GF-D8 (cell line): ENCODE data around the gene EOGT.

Source experiments
- DNase-seq: peaks from one replicate; lab custom pipeline; 2025; lab: John Stamatoyannopoulos, UW

EOGT gene

GRCh38 chr3:69013253-69014021 lies at the start of gene EOGT:
EOGT (minus strand) TSS chr3:69013684; CDS start chr3:69009846, 3,838 bp downstream.
- DNase-seq, result peak; percentile 65

DNA sequence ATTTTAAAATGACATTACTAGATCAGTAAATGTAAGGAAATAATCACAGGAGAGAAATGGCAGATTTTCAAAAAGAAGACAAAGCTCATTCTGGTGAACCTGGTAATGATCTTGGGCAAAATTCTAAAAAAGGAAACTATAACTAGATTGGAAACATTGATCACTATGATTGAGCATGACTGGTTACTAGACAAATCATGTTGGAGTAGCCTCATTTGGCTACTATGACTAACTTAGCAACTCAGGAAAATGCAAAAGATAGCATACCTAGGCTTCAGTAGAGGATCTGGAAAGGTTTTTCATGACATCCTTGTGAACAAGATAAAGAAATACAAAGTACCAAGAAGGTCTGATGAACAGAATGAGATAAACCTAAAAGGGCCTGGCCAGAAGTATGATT lies 46.2 kb upstream of the EOGT start:
- DNase-seq, result no peak

DNA sequence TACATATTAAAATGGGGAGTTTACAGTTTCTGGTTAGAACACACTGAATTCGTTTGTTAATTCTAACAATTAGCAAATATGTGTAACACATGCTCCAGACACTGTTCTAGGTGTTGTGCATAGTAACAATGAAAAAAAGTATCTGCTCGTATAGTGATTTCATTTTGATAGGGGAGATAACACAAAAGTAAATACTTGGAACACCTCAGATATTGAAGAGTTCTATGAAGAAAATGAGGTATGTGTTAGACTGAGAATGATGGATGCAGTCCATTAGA lies 45.4 kb upstream of the EOGT start:
- no peak for DNase-seq

DNA sequence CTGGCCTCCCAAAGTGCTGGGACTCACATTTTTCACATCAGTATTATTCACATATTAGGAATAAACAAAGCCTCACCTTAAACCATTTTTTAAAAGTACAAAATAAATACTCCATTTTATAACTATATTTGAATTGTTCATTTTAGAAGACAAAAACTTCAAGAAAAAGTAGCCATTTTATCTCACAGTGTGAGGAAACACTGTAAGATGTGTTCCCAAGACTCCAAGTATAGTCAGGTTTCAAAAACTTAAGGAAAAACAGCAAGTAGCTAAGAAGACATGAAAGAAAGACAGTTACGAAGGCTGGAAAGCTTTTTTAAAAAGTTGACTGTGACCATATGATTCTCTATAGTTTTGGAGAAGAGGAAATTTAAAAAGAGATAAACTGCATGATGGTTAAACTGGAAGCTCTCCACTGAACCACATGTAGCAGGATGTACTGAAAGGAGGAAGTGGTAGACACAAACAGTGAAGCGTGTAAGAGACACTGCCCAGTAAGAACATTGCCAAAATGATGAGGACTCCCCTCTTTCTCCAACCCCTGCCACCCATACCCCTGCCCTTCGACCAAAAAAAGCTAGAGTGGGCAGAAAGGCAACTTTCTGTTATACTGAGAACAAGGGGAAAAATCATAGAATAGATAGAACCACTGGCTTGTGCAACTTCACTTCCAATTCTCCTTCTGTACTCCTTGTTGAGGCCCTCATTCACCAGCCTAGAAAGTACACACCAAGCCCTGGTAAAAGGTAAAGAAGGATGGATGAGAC lies 44.9 kb upstream of the EOGT start:
- peak; percentile 69 for DNase-seq

GRCh38 chr3:69052472-69052898 lies 39.0 kb upstream of the EOGT start:
- DNase-seq, result no peak

GRCh38 chr3:69051756-69052471 lies 38.4 kb upstream of the EOGT start, which contains the start of gene TMF1:
TMF1 (minus strand) TSS chr3:69052333; CDS start chr3:69052086, 247 bp downstream.
- DNase-seq, result no peak

DNA sequence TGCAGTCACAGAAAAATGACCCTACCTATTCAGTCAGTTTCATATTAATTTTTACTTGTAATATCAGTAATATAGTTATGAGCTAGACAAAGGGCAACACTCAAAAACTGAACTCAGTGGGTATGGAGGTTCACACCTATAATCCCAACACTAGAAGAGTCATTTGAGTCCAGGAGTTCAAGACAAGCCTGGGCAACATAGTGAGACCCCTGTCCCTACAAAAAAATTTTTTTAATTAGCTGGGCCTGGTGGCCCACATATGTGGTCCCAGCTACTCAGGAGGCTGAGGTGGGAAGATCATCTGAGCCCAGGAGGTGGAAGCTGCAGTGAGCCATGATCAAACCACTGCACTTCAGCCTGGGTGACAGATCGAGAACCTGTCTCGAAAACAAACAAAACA lies 35.5 kb upstream of the EOGT start:
- no peak for DNase-seq

GRCh38 chr3:69044608-69045007 lies 31.1 kb upstream of the EOGT start:
- DNase-seq, result no peak

GRCh38 chr3:69033470-69033869 lies 20.0 kb upstream of the EOGT start:
- DNase-seq, result no peak

GRCh38 chr3:69032737-69033136 lies 19.3 kb upstream of the EOGT start:
- DNase-seq, result no peak

- DNase-seq, result no peak
Observed at GRCh38 chr3:69032142-69032541, 18.7 kb upstream of the EOGT start.

GRCh38 chr3:69031635-69032034 lies 18.2 kb upstream of the EOGT start:
- DNase-seq, result no peak

GRCh38 chr3:69020857-69021256 lies 7.4 kb upstream of the EOGT start:
- no peak for DNase-seq

DNA sequence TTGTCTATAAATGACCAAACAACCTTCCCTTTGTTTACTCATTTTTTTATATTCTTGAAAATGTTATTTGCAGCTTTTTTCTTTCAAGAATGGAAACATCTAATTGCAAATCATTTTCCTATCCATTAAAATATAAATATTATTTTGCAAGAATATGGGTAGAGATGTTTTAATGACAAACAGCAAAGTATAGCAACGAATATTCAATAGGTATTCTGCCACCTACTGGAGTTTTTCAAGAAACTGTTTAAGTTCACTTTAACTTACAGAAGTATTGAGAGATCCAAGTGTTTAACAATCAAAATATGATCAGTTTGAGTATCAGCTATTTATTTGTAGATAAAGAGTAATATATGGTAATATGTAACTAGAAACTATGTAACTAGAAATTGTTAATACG lies 6.9 kb upstream of the EOGT start:
- DNase-seq, result no peak

DNA sequence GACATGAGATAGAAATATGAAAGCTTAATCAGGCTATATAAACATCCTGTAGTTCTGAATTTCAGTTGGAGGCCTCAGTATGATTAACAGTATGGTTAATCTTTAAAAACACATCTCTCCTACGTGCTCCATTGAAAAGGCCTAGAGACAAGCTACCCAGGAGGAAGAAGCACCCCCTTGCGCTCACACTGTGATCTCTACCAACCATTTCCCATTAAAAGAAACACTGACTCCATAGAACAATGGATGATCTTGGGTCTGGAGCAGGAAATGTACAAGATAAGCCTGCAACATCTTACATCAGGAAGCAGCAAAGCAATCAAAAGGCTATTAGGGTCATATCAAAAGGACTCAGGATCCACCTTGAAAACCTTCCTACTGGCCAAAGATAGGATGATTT lies 3.4 kb upstream of the EOGT start:
- no peak for DNase-seq

GRCh38 chr3:69016102-69016501 lies 2.6 kb upstream of the EOGT start:
- DNase-seq, result no peak

GRCh38 chr3:69014022-69014580 lies 617 bp upstream of the EOGT start:
- no peak for DNase-seq

- no peak for DNase-seq
Observed at GRCh38 chr3:69012800-69013252, 658 bp downstream of the EOGT start.

- no peak for DNase-seq
Observed at GRCh38 chr3:69012100-69012799, 1.2 kb downstream of the EOGT start.

DNA sequence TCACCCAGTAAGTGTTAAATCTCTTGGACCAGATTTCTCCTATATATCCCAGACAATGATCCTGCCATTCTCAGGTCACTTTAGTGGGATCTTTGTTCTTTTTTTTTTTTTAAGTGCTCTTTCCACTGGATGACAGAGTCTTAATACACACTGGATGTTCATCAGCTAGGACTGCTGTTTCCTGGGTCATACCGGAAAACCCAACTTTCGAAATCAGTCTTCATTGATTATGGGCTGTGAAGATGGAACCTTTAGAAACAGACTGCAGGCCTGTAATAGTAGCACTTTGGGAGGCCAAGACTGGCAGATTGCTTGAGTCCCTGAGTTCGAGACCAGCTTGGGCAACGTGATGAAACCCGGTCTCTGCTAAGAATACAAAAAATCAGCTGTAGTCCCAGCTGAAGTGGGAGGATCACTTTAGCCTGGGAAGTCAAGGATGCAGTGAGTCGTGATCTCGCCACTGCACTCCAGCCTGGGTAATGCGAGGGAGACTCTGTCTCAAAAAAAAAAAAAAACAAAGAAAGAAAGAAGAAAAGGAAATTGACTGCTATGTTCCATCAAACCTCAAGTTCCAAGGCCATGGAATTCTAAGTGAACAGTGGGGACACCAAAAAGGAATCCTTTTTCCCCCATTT lies 2.3 kb downstream of the EOGT start:
- DNase-seq, result no peak
